Measurements from ENCODE around the gene ERCC5.

ERCC5 gene

GRCh38 chr13:102848956-102849355 is 3.1 kb downstream of the ERCC5 start:
- DNase-seq (ENCODE audit: low read depth, low spot score) = no peak
- H3K4me3 ChIP-seq (ENCODE audit: low read depth, low read length) = no peak overlapping the region
- in situ Hi-C loops (cut with HindIII; ENCODE audit: low sequenced_read_pairs) = no loop called here
- TF ChIP-seq, protein P1, sequence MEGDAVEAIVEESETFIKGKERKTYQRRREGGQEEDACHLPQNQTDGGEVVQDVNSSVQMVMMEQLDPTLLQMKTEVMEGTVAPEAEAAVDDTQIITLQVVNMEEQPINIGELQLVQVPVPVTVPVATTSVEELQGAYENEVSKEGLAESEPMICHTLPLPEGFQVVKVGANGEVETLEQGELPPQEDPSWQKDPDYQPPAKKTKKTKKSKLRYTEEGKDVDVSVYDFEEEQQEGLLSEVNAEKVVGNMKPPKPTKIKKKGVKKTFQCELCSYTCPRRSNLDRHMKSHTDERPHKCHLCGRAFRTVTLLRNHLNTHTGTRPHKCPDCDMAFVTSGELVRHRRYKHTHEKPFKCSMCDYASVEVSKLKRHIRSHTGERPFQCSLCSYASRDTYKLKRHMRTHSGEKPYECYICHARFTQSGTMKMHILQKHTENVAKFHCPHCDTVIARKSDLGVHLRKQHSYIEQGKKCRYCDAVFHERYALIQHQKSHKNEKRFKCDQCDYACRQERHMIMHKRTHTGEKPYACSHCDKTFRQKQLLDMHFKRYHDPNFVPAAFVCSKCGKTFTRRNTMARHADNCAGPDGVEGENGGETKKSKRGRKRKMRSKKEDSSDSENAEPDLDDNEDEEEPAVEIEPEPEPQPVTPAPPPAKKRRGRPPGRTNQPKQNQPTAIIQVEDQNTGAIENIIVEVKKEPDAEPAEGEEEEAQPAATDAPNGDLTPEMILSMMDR (IDR thresholded peaks at IDR 0.05; ENCODE audit: low read depth, low read length) = no peak

DNA sequence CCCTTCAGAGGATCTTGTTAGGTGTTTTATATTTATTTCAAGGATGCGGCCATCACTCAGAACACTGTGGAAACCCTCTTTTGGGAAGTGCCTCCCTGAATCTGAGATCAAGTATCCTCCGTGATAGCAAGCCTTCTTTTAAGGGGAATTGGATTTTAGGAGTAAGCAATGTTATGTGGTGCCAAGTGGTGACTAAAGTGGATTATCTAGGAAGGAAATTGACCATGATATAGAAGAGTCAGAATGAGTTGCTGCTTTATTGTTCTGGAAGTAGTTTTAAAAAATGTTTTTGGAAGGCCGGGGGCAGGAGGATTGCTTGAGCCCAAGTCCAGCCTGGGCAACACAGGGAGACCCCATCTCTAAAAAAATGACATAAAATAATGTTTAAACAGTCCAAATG is 6.7 kb downstream of the ERCC5 start:
- in situ Hi-C loops (cut with HindIII; ENCODE audit: low sequenced_read_pairs) = no loop called here
- H3K4me3 ChIP-seq (ENCODE audit: low read depth, low read length) = no peak overlapping the region
- DNase-seq (ENCODE audit: low read depth, low spot score) = no peak
- TF ChIP-seq, protein P1 (IDR thresholded peaks at IDR 0.05; ENCODE audit: low read depth, low read length) = no peak

GRCh38 chr13:102854675-102855074 is 8.8 kb downstream of the ERCC5 start:
- DNase-seq (ENCODE audit: low read depth, low spot score) = no peak
- TF ChIP-seq, protein P1 (IDR thresholded peaks at IDR 0.05; ENCODE audit: low read depth, low read length) = no peak
- no peak overlapping the region for H3K4me3 ChIP-seq (ENCODE audit: low read depth, low read length)
- in situ Hi-C loops (cut with HindIII; ENCODE audit: low sequenced_read_pairs) = no loop called here

DNA sequence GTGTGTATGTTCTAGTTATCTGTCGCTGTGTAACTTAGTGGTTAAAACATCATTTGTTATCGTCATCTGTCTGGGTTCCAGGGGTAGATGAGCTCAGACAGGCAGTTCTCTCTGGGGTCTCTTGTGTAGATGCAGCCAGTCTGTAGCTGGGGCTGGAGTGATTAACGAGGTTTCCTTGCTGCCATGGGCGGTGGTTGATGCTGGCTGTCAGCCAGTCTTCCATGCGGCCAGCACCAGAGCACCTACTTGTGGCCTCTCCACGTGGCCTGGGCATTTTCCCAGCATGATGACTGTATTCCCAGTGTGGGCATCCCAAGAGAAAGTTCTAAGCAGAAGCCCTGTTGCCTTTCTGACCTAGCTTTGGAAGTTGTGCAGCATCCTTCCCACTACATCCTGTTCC is 10.7 kb downstream of the ERCC5 start:
- in situ Hi-C loops (cut with HindIII; ENCODE audit: low sequenced_read_pairs) = no loop called here
- TF ChIP-seq, protein P1 (IDR thresholded peaks at IDR 0.05; ENCODE audit: low read depth, low read length) = no peak
- DNase-seq (ENCODE audit: low read depth, low spot score) = peak; percentile 13
- no peak overlapping the region for H3K4me3 ChIP-seq (ENCODE audit: low read depth, low read length)

DNA sequence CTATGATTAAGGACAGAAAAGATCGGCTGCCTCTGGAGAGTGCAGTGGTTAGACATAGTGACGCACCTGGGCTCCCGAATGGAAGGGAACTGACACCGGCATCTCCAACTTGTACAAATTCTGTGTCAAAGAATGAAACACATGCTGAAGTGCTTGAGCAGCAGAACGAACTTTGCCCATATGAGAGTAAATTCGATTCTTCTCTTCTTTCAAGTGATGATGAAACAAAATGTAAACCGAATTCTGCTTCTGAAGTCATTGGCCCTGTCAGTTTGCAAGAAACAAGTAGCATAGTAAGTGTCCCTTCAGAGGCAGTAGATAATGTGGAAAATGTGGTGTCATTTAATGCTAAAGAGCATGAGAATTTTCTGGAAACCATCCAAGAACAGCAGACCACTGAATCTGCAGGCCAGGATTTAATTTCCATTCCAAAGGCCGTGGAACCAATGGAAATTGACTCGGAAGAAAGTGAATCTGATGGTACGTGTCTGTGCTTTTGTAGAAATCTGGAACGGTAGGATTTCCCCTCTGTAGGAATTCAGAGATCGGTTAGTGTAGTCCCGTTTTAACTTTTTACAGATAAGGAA is 16.9 kb downstream of the ERCC5 start:
- in situ Hi-C loops (cut with HindIII; ENCODE audit: low sequenced_read_pairs) = no loop called here
- DNase-seq (ENCODE audit: low read depth, low spot score) = no peak
- H3K4me3 ChIP-seq (ENCODE audit: low read depth, low read length) = no peak overlapping the region
- TF ChIP-seq, protein P1 (IDR thresholded peaks at IDR 0.05; ENCODE audit: low read depth, low read length) = no peak

- DNase-seq (ENCODE audit: low read depth, low spot score) = no peak
- H3K4me3 ChIP-seq (ENCODE audit: low read depth, low read length) = no peak overlapping the region
- in situ Hi-C loops (cut with HindIII; ENCODE audit: low sequenced_read_pairs) = no loop called here
- TF ChIP-seq, protein P1 (IDR thresholded peaks at IDR 0.05; ENCODE audit: low read depth, low read length) = no peak
Observed at GRCh38 chr13:102863590-102863989, 17.8 kb downstream of the ERCC5 start.
